Colonic mucosa (tissue), 4 donors: ENCODE results near the gene GPD1L. TPM values are rescaled to one million over a fixed set of nuclear protein-coding genes. Genes with fewer than 3 reads are reported as not detected.

Experiments
- DNase-seq: peaks from one replicate; pipeline ENCODE4 v3.0.0-alpha.2; 2020
- H3K27ac ChIP-seq: fragments of 200-600 bp; one replicate; pipeline ENCODE4 v1.8.0; 2021
- H3K27me3 ChIP-seq: fragments of 200-600 bp; one replicate; pipeline ENCODE4 v1.8.0; 2021
- H3K36me3 ChIP-seq: fragments of 200-600 bp; one replicate; pipeline ENCODE4 v1.8.0; 2021
- H3K4me1 ChIP-seq: fragments of 200-600 bp; one replicate; pipeline ENCODE4 v1.8.0; 2021; ENCODE audit warnings: mild to moderate bottlenecking
- H3K4me3 ChIP-seq: fragments of 200-600 bp; one replicate; pipeline ENCODE4 v1.8.0; 2021
- H3K9ac ChIP-seq, 2 donors: one replicate each; pipeline ENCODE4 v1.7.0; 2013; ENCODE audit warnings: control low read depth in 2 of 2, low read depth in 2 of 2, low read length in 2 of 2
- H3K9me3 ChIP-seq: fragments of 200-600 bp; one replicate; pipeline ENCODE4 v1.8.0; 2021
- intact Hi-C: fragments of 100-400 bp; cut with DNase I; formaldehyde crosslinking; loops from one replicate; pipeline ENCODE4 v1.14.1; 2022
- total RNA-seq, 2 donors: library from RNA; stranded (reverse); fragmentation: NEBNext Ultra II Directional in 1 of 2; extraction: Animal tissue kit (Norgen Biotek cat#: 25700) in 1 of 2; gene quantifications; one replicate each; pipeline ENCODE4 v1.2.1, GENCODE V29; 2021
- TF ChIP-seq, protein P1 (sequence below): fragments of 200-600 bp; IDR thresholded peaks from one replicate; pipeline ENCODE4 v1.8.0; 2022; ENCODE audit warnings: antibody characterized with exemption, mild to moderate bottlenecking
- donor health status: healthy.
- donor health status: DM: no; HTN: no; CAD: no.
- donor health status: DM: no; HTN: no; CAD: no.

The GPD1L gene
- total RNA-seq, 2 donors from 2014 or later, result 70.3 to 78.4 TPM

DNA sequence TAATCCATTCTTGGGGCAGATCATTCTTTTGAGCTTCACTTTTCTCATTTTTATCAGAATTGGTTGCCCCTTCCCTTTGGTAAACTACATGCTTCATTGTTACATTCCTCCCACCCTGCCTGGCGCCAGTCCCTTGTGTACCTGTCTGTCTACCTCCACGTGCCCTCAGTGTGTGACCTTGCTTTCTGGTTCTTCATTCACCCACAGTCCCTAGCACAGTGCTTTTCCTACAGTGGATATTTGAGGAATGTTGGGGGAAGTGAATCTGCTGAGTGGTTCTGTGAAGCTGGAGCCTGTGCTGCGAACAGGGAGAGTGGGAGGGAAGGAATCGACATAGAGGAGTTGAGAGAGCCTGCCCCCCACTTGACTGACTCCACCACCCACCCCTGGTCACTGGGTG lies 23.4 kb downstream of the GPD1L start:
- DNase-seq, result no peak
- intact Hi-C loops, result no loop called here

DNA sequence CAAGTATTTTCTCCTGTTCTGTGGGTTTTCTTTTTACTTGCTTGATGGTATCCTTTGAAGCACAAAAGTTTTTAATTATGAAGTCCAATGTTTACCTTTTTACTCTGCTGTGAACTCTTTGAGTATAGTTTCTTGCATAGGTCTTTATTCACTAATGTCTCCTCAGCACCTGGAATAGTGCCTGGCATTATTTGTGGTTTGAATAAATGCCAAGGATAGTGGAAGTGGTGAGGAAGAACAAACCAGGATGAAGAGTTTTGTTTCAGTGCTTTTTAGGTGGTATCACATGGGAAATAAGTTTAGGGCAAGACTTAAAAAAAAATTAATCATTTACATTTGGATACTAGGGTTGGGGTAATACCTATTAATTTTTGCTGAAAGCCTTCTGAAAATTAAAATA lies 25.7 kb downstream of the GPD1L start:
- Histone ChIP-seq H3K9me3 (no peaks in the 10 kb centered on the region), H3K36me3 (no peaks in the 10 kb centered on the region), H3K4me1 (no peaks in the 10 kb centered on the region), H3K27ac (no peak overlapping the region), H3K4me3 (no peak overlapping the region), H3K27me3 (no peaks in the 10 kb centered on the region), H3K9ac (no peak overlapping the region)
- intact Hi-C loops, result no loop called here
- DNase-seq, result no peak
- TF ChIP-seq, protein P1, sequence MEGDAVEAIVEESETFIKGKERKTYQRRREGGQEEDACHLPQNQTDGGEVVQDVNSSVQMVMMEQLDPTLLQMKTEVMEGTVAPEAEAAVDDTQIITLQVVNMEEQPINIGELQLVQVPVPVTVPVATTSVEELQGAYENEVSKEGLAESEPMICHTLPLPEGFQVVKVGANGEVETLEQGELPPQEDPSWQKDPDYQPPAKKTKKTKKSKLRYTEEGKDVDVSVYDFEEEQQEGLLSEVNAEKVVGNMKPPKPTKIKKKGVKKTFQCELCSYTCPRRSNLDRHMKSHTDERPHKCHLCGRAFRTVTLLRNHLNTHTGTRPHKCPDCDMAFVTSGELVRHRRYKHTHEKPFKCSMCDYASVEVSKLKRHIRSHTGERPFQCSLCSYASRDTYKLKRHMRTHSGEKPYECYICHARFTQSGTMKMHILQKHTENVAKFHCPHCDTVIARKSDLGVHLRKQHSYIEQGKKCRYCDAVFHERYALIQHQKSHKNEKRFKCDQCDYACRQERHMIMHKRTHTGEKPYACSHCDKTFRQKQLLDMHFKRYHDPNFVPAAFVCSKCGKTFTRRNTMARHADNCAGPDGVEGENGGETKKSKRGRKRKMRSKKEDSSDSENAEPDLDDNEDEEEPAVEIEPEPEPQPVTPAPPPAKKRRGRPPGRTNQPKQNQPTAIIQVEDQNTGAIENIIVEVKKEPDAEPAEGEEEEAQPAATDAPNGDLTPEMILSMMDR, result no peak

More for the DNA sequence above, 23.4 kb downstream of the GPD1L start:
- TF ChIP-seq, protein P1, result no peak
- Histone ChIP-seq H3K27ac (no peak overlapping the region), H3K36me3 (no peaks in the 10 kb centered on the region), H3K4me3 (no peak overlapping the region), H3K27me3 (no peaks in the 10 kb centered on the region), H3K9me3 (no peaks in the 10 kb centered on the region), H3K9ac (no peak overlapping the region), H3K4me1 (no peaks in the 10 kb centered on the region)

DNA sequence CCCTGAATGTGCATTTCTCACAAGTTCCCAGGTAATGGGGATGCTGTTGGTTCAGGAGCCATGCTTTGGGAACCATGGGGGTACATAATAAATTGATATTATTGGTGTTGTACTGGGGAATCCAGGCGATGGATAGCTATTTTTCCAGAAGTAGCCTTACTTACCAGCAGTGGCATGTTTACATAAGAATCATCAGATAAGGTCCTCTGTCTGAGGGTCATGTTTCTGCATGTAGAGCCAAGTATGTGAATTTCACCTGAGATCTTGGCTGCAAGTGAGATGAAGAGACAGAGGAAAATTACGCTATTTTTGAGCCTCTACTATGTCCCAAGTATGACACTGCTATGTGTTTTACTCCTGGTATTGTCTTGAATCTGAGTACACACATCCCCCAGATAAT lies 26.3 kb downstream of the GPD1L start:
- Histone ChIP-seq H3K27ac (no peak overlapping the region), H3K4me3 (no peak overlapping the region), H3K9me3 (no peaks in the 10 kb centered on the region), H3K36me3 (no peaks in the 10 kb centered on the region), H3K4me1 (no peaks in the 10 kb centered on the region), H3K27me3 (no peaks in the 10 kb centered on the region), H3K9ac (no peak overlapping the region)
- intact Hi-C loops, result no loop called here
- no peak for DNase-seq
- TF ChIP-seq, protein P1, result no peak

DNA sequence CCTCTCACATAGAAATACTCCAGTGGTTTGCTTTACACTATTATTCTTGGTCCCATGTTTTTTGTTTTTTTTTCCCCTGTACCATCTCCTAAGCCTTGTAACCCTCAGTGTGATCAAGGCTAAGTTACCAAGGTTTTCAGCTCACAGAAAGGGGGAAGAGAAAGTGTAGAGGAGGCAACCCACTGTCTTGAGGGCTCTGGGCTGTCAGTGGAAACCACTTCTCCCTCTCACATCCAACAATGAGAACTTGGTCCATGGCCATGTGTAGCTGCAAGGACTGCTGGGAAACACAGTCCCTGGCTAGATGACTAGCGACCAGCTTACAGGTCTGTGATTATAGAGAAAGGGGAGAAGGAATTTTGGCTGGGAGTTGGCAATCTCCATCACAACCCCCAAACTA lies 30.3 kb downstream of the GPD1L start:
- Histone ChIP-seq H3K9ac (no peak overlapping the region), H3K27me3 (no peaks in the 10 kb centered on the region), H3K36me3 (no peaks in the 10 kb centered on the region), H3K4me3 (no peak overlapping the region), H3K4me1 (no peaks in the 10 kb centered on the region), H3K27ac (no peak overlapping the region), H3K9me3 (no peaks in the 10 kb centered on the region)
- no peak for DNase-seq
- TF ChIP-seq, protein P1, result no peak
- intact Hi-C loops, result no loop called here

DNA sequence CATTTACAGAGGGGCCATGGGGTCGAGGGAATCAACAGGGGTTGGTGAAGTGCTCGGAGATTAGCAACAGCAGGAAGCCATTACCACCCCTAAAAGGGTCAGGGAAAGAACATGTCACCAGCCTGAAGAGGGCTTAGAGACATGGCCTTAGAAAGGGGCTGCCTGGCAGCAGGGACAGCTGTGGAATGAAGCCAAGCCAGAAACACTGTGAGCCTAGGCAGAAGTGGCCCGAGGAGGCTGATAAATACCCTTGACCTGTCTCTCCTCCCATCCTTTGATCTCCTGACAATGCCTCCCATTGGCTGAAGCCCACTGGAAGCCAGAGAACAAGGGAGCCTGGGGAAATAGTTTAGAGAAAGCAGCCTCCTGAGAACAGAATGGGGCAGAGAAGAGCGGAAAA lies 31.4 kb downstream of the GPD1L start:
- intact Hi-C loops, result no loop called here
- Histone ChIP-seq H3K9me3 (no peaks in the 10 kb centered on the region), H3K4me1 (no peaks in the 10 kb centered on the region), H3K36me3 (no peaks in the 10 kb centered on the region), H3K9ac (no peak overlapping the region), H3K4me3 (no peak overlapping the region), H3K27ac (no peak overlapping the region), H3K27me3 (no peaks in the 10 kb centered on the region)
- TF ChIP-seq, protein P1, result no peak
- no peak for DNase-seq
